K562 (cell line): ENCODE data around the gene GBX1. TPM values are rescaled to one million over a fixed set of nuclear protein-coding genes. Genes with fewer than 3 reads are reported as not detected.
A peak's percentile ranks its signal among the peaks of the same experiment; 100 is the strongest.

Experiments
- ATAC-seq: fragments of 200-7000 bp; cut with Tn5 transposase; 3 replicates; pipeline ENCODE4 v1.9.1; 2020; ENCODE audit warnings: moderate library complexity
- BruUV-seq: library from RNA; stranded (reverse); fragments of 400-500 nt; replicated peaks from 2 replicates; lab custom pipeline; 2021; lab: Mats Ljungman, UMichigan
- CTCF ChIA-PET: fragments of 300-600 bp; formaldehyde crosslinking; extraction: SDS; loops from one replicate; lab custom pipeline; 2021; ENCODE audit warnings: low intra/inter-chr PET ratio; lab: Yijun Ruan, JAX
- POLR2A ChIA-PET: fragments of 300-600, 350-650 bp; sonication (Branson Sonifier 250); formaldehyde crosslinking; extraction: SDS; loops from one replicate; lab custom pipeline; 2021; ENCODE audit warnings: antibody characterized with exemption, inconsistent platforms; lab: Yijun Ruan, JAX
- DNase-seq, 4 experiments: peaks; one replicate each; pipeline versions ENCODE4 v3.0.0 to v3.0.0-alpha.2; 2011 to 2018; ENCODE audit warnings: low spot score in 3 of 4, mixed read lengths in 3 of 4; ENCODE audit errors: extremely low read depth in 1 of 4
- FAIRE-seq: peaks from 2 replicates; lab custom pipeline; 2011; peaks lifted over from hg19 to GRCh38; lab: Jason Lieb, UNC
- H2AFZ ChIP-seq: 2 replicates; pipeline ENCODE4 v1.6.0; 2011; ENCODE audit warnings: low read depth, low read length, control low read depth, inconsistent platforms
- H3K27ac ChIP-seq: fragments of 200-600 bp; 3 replicates; pipeline ENCODE4 v1.8.0; 2011; ENCODE audit warnings: low read depth, mild to moderate bottlenecking, control low read depth, inconsistent platforms, low read length, moderate library complexity, mixed read lengths; ENCODE audit errors: extremely low read depth
- H3K27me3 ChIP-seq, 2 experiments: fragments of 300-600 bp in 1 of 2; 2 replicates in 1 of 2; 3 replicates in 1 of 2; pipeline versions ENCODE4 v1.6.0 to v1.8.0; 2011; ENCODE audit warnings: inconsistent platforms in 2 of 2, low read length in 2 of 2, mild to moderate bottlenecking in 1 of 2, mixed read lengths in 1 of 2, moderate library complexity in 1 of 2; ENCODE audit not compliant: control insufficient read depth in 2 of 2, insufficient read depth in 2 of 2
- H3K36me3 ChIP-seq: fragments of 300-600 bp; 3 replicates; pipeline ENCODE4 v1.8.0; 2011; ENCODE audit warnings: mild to moderate bottlenecking, low read length, inconsistent platforms; ENCODE audit not compliant: control insufficient read depth, insufficient read depth
- H3K4me1 ChIP-seq, 2 experiments: fragments of 200-600 bp in 1 of 2; replicated peaks in 1 of 2; 2 replicates in 1 of 2; 3 replicates in 1 of 2; pipeline versions ENCODE4 v1.5.1 to v1.8.0; 2011; ENCODE audit warnings: inconsistent platforms in 2 of 2, low read length in 2 of 2, mild to moderate bottlenecking in 1 of 2, mixed read lengths in 1 of 2, moderate library complexity in 1 of 2; ENCODE audit not compliant: control insufficient read depth in 2 of 2, insufficient read depth in 2 of 2
- H3K4me2 ChIP-seq: 2 replicates; pipeline ENCODE4 v1.6.1; 2011; ENCODE audit warnings: low read length, control low read depth, inconsistent platforms, mixed read lengths; ENCODE audit not compliant: insufficient read depth
- H3K4me3 ChIP-seq: fragments of 200-600 bp; sonication (generic), shearing (Covaris generic); 2 replicates; pipeline ENCODE4 v1.5.1; 2016; ENCODE audit warnings: control low read depth, inconsistent platforms
- H3K79me2 ChIP-seq: fragments of 200-600 bp; 3 replicates; pipeline ENCODE4 v1.8.0; 2011; ENCODE audit warnings: low read length, inconsistent platforms; ENCODE audit not compliant: control insufficient read depth, insufficient read depth
- H3K9ac ChIP-seq, 2 experiments: 2 replicates each; pipeline versions ENCODE4 v1.6.0 to v1.6.1; 2011; ENCODE audit warnings: low read depth in 2 of 2, low read length in 2 of 2, control low read depth in 1 of 2, inconsistent platforms in 1 of 2, mild to moderate bottlenecking in 1 of 2, mixed read lengths in 1 of 2; ENCODE audit not compliant: insufficient read depth in 1 of 2
- H3K9me1 ChIP-seq: one replicate; pipeline ENCODE4 v1.6.0; 2011; ENCODE audit warnings: inconsistent platforms, mild to moderate bottlenecking, low read length, moderate library complexity; ENCODE audit not compliant: control insufficient read depth, insufficient read depth
- H3K9me3 ChIP-seq: replicated peaks from 2 replicates; pipeline ENCODE4 v1.5.1; 2011; ENCODE audit warnings: low read depth, low read length, inconsistent platforms; ENCODE audit not compliant: control insufficient read depth, insufficient read depth
- H4K20me1 ChIP-seq: replicated peaks from 2 replicates; pipeline ENCODE4 v1.6.1; 2011; ENCODE audit warnings: low read length, inconsistent platforms, mixed read lengths; ENCODE audit not compliant: control insufficient read depth, insufficient read depth
- NFYB ChIP-seq: IDR thresholded peaks from 2 replicates; pipeline ENCODE4 v1.6.1; 2011; ENCODE audit warnings: mild to moderate bottlenecking, moderate library complexity; ENCODE audit not compliant: insufficient read length; ENCODE audit errors: extremely low read depth
- WGBS: fragments of 100-300 bp; shearing (Covaris generic); methylation state at CpG from one replicate; pipeline ENCODE4 v1.1.6; 2016; ENCODE audit warnings: low coverage, mixed read lengths; ENCODE audit not compliant: insufficient coverage; ENCODE audit errors: missing lambda C conversion rate; 5-methylcytosine and 5-hydroxymethylcytosine counted together
- in situ Hi-C: fragments of 300-500 bp; cut with MboI; formaldehyde crosslinking; loops from 4 replicates; pipeline ENCODE4 v1.15.0; 2018; ENCODE audit warnings: inconsistent platforms, mixed read lengths
- intact Hi-C: fragments of 100-400 bp; cut with micrococcal nuclease; formaldehyde crosslinking; loops from 2 replicates; pipeline ENCODE4 v1.14.2; 2022
- polyA plus RNA-seq, 8 experiments: library from polyadenylated mRNA; depleted of rRNA in 4 of 8; stranded (reverse) in 5 of 8; unstranded in 3 of 8; fragments of >200 nt; fragmentation: Nextera tagmentation in 2 of 8; fragmentation: Illumina TruSeq in 1 of 8; extraction: Ambion mirVana in 2 of 8; extraction: Trizol in 1 of 8; gene quantifications; 2 replicates each; pipeline versions ENCODE4 v1.2.1 to v1.2.3, GENCODE V29; 2011 to 2014; ENCODE audit warnings: inconsistent platforms in 1 of 8, missing spikeins in 1 of 8
- total RNA-seq, 7 experiments: library from RNA; depleted of rRNA in 6 of 7; stranded (reverse); fragments of >200 nt in 6 of 7; fragmentation: Illumina TruSeq in 2 of 7; extraction: Trizol in 2 of 7; gene quantifications; 2 replicates each; pipeline versions ENCODE4 v1.2.1 to v1.2.3, GENCODE V29; 2011 to 2021; ENCODE audit warnings: low replicate concordance in 1 of 7
- TF ChIP-seq, protein P1 (sequence below), 3 experiments: IDR thresholded peaks in 2 of 3; conservative IDR thresholded peaks in 1 of 3; 2 replicates each; pipeline ENCODE4 v1.5.1; 2011 to 2012; ENCODE audit warnings: low read length in 3 of 3, mild to moderate bottlenecking in 3 of 3, control low read depth in 2 of 3, improper control_type of control experiment in 1 of 3, inconsistent platforms in 1 of 3, low read depth in 1 of 3, mixed read lengths in 1 of 3, moderate library complexity in 1 of 3; ENCODE audit not compliant: insufficient read depth in 2 of 3
- TF ChIP-seq, protein P2 (sequence below): IDR thresholded peaks from 2 replicates; pipeline ENCODE4 v1.6.1; 2011; ENCODE audit warnings: borderline replicate concordance, low read depth, mild to moderate bottlenecking, moderate library complexity, low read length; ENCODE audit not compliant: insufficient read depth, poor library complexity, severe bottlenecking

The GBX1 gene
- total and polyA plus RNA-seq, 9 of the 15 experiments (the other 6 are each of a cell fraction or from before 2014, with no cell fraction given) = not detected

DNA sequence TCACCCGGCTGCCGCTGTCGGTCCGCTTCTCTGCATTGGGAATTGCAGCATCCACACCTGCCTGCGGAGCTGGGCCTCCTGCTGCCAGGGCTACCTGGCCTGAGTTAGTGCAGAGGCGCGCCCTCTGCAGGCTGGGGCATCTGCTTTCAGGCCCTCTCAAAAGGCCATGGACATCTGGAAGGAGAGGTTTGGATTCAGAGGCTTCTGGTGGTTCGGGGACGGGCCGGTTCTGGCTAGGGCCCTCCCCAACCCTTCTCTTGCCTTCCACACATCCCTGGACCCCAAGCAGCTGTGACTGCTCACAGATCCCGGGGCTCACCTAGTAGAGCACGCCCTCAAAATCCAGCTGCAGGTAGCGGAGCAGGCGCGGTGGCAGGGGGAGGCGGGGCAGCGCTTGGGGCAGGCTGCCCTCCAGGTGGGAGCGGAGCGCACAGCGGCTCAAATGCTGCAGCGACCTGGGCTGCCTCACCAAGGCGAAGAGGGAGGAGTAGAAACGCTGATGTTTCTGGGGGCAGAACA, 8.4 kb upstream of the GBX1 start:
- Histone ChIP-seq H4K20me1 (peaks cover 16% of the 10 kb centered on the region; the same call in 1 of the 2 replicates), H3K9me3 (no peaks in the 10 kb centered on the region; the same call in 1 of the 2 replicates), H3K36me3 (no peaks in the 10 kb centered on the region), H2AFZ (no peak overlapping the region), H3K79me2 (no peaks in the 10 kb centered on the region), H3K9ac (no peak overlapping the region), H3K4me2 (no peak overlapping the region), H3K27me3 (peaks cover 39 to 62% of the 10 kb centered on the region in 2 experiments), H3K4me1 (peaks cover 0 to 21% of the 10 kb centered on the region in 2 experiments; a peak in 1 of 5 replicates), H3K9me1 (peaks cover 3% of the 10 kb centered on the region), H3K27ac (no peak overlapping the region), H3K4me3 (no peak overlapping the region)
- TF ChIP-seq NFYB = no peak
- TF ChIP-seq, protein P1, sequence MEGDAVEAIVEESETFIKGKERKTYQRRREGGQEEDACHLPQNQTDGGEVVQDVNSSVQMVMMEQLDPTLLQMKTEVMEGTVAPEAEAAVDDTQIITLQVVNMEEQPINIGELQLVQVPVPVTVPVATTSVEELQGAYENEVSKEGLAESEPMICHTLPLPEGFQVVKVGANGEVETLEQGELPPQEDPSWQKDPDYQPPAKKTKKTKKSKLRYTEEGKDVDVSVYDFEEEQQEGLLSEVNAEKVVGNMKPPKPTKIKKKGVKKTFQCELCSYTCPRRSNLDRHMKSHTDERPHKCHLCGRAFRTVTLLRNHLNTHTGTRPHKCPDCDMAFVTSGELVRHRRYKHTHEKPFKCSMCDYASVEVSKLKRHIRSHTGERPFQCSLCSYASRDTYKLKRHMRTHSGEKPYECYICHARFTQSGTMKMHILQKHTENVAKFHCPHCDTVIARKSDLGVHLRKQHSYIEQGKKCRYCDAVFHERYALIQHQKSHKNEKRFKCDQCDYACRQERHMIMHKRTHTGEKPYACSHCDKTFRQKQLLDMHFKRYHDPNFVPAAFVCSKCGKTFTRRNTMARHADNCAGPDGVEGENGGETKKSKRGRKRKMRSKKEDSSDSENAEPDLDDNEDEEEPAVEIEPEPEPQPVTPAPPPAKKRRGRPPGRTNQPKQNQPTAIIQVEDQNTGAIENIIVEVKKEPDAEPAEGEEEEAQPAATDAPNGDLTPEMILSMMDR (IDR thresholded peaks at IDR 0.05 in 2 of 3, conservative IDR thresholded peaks at IDR 0.05 in 1 of 3; ENCODE audit: insufficient read depth in 2 of 3, low read depth in 1 of 3, low read length in 3 of 3) = peak; percentile 44 to 54 (median 50); a peak in 5 of 6 replicates
- TF ChIP-seq, protein P2, sequence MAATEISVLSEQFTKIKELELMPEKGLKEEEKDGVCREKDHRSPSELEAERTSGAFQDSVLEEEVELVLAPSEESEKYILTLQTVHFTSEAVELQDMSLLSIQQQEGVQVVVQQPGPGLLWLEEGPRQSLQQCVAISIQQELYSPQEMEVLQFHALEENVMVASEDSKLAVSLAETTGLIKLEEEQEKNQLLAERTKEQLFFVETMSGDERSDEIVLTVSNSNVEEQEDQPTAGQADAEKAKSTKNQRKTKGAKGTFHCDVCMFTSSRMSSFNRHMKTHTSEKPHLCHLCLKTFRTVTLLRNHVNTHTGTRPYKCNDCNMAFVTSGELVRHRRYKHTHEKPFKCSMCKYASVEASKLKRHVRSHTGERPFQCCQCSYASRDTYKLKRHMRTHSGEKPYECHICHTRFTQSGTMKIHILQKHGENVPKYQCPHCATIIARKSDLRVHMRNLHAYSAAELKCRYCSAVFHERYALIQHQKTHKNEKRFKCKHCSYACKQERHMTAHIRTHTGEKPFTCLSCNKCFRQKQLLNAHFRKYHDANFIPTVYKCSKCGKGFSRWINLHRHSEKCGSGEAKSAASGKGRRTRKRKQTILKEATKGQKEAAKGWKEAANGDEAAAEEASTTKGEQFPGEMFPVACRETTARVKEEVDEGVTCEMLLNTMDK = peak; percentile 26
- ChIA-PET CTCF (interaction anchor here (0.9 kb wide), 2 partner anchors 17 to 300 kb away, joined by 3 read pairs; no protein-coding TSS in a partner anchor), POLR2A (interaction anchor here (0.7 kb wide), 2 partner anchors 19 to 31 kb away, joined by 3 read pairs; no protein-coding TSS in a partner anchor)
- in situ Hi-C loops = no loop called here
- FAIRE-seq (no peak), ATAC-seq (peak; percentile 20; the same call in 2 of the 3 replicates), DNase-seq (peak in 1 of 4 experiments; percentile 37)
- intact Hi-C loops = loop anchor here (10.0 kb wide), 2 partner anchors 161 to 211 kb away; no protein-coding TSS in a partner anchor
- no TSS peak for BruUV-seq
- WGBS = 12% methylated on average over 23 of the region's 23 CpGs
